Ovary (tissue), 3 donors: ENCODE results near the gene NSRP1.

ENCODE experiments used
- CTCF ChIP-seq, 3 donors: fragments of 450-650 bp in 2 of 3; fragments of 200-600 bp in 1 of 3; IDR thresholded peaks; one replicate each; pipeline versions ENCODE4 v1.5.1 to v1.8.0; 2016 to 2022; ENCODE audit warnings: antibody characterized with exemption in 3 of 3, mild to moderate bottlenecking in 1 of 3
- POLR2A ChIP-seq: fragments of 450-650 bp; IDR thresholded peaks from one replicate; pipeline ENCODE4 v1.6.1; 2017; ENCODE audit warnings: antibody characterized with exemption, mild to moderate bottlenecking, moderate library complexity
- donor health status: DM: no; HTN: no; CAD: no.

DNA sequence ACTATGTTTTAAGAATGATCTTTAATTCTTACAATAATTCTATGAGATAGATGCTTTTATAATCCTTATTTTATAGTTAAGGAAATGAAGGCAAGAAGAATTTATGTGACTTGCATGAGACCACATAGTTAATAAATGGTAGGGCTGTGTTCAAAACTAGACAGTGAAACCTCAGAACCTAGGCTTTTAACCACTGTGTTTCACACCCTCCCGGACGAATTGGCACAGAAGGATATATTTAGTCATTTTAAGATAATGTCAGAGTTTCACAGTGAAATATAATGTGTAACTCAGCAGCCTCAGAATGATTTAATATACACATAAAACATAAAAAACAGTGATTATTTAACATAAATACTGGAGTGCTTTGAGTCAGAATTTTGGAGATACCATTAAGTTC is 57.0 kb downstream of the NSRP1 start:
- TF ChIP-seq CTCF (IDR thresholded peaks at IDR 0.05) (no peak), POLR2A (no peak)
